Measurements from ENCODE around the gene EFTUD2.

EFTUD2 gene

DNA sequence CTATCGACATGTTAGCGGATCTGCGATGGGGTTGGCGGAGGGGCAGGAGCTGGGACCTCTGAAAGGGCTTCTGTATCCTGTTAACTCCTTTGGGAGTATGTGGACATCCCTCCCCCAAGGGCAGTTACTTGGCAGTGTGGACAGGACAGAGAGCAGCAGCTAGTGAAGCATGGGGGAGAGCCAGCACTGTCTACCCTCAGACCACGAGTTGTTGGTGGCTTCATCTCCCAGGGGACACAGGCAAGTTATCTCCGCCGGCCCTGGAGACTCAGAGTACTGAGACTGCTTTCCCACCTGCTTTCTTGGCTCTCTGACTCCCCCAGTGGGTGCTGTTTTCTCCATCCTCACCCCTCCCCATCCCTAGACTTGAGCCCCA, 21.3 kb upstream of the EFTUD2 start:
- H3K4me3 ChIP-seq (ENCODE audit: control insufficient read depth, low read depth, low read length) = no peak overlapping the region
- TF ChIP-seq CTCF (conservative IDR thresholded peaks at IDR 0.05; ENCODE audit: control insufficient read depth, insufficient read depth, low read depth, low read length) = no peak
- no peak for DNase-seq (ENCODE audit: low read depth)

- peak; percentile 82 for TF ChIP-seq CTCF (conservative IDR thresholded peaks at IDR 0.05; ENCODE audit: control insufficient read depth, insufficient read depth, low read depth, low read length)
- no peak overlapping the region for H3K4me3 ChIP-seq (ENCODE audit: control insufficient read depth, low read depth, low read length)
- peak; percentile 79 for DNase-seq (ENCODE audit: low read depth)
These were observed 20.8 kb upstream of the EFTUD2 start for GRCh38 chr17:44919885-44920564.

- DNase-seq (ENCODE audit: low read depth) = no peak
- no peak for TF ChIP-seq CTCF (conservative IDR thresholded peaks at IDR 0.05; ENCODE audit: control insufficient read depth, insufficient read depth, low read depth, low read length)
- no peak overlapping the region for H3K4me3 ChIP-seq (ENCODE audit: control insufficient read depth, low read depth, low read length)
These were observed 20.2 kb upstream of the EFTUD2 start for GRCh38 chr17:44919411-44919810.

DNA sequence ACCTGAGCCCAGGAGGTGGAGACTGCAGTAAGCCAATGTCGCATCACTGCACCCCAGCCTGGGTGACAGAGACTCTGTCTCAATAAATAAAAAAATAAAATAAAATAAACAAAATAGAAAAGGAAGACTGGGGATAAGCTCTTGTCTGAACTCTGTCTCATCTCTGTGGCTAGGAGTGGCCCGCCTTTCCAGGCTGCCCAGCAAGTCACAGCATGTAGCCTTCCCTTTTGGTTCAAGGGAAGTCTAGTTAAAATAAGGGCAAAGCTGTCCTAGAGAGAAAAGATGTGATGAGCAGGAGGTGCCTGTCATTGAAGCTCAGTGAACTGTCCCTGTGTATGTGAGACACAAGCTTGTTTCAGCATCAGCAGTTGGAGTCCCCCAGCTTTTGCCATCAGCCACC, 18.8 kb upstream of the EFTUD2 start:
- no peak for TF ChIP-seq CTCF (conservative IDR thresholded peaks at IDR 0.05; ENCODE audit: control insufficient read depth, insufficient read depth, low read depth, low read length)
- H3K4me3 ChIP-seq (ENCODE audit: control insufficient read depth, low read depth, low read length) = no peak overlapping the region
- no peak for DNase-seq (ENCODE audit: low read depth)

- no peak overlapping the region for H3K4me3 ChIP-seq (ENCODE audit: control insufficient read depth, low read depth, low read length)
- no peak for TF ChIP-seq CTCF (conservative IDR thresholded peaks at IDR 0.05; ENCODE audit: control insufficient read depth, insufficient read depth, low read depth, low read length)
- DNase-seq (ENCODE audit: low read depth) = no peak
These were observed 18.2 kb upstream of the EFTUD2 start for GRCh38 chr17:44917456-44917855.

- TF ChIP-seq CTCF (conservative IDR thresholded peaks at IDR 0.05; ENCODE audit: control insufficient read depth, insufficient read depth, low read depth, low read length) = no peak
- H3K4me3 ChIP-seq (ENCODE audit: control insufficient read depth, low read depth, low read length) = no peak overlapping the region
- DNase-seq (ENCODE audit: low read depth) = peak; percentile 19
These were observed 17.6 kb upstream of the EFTUD2 start for GRCh38 chr17:44916781-44917241.
